Measurements from ENCODE around the gene USP24. TPM values are rescaled to one million over a fixed set of nuclear protein-coding genes. Genes with fewer than 3 reads are reported as not detected.

The USP24 gene
- total RNA-seq, 1 donor from 2014 or later = 44.6 TPM

GRCh38 chr1:55040933-55041494 lies 174.2 kb downstream of the USP24 start:
- H3K4me1 Mint-ChIP-seq = peaks cover 41% of the 10 kb centered on the region
- peaks cover 56% of the 10 kb centered on the region for H3K27me3 Mint-ChIP-seq (ENCODE audit: low read depth)
- DNase-seq (ENCODE audit: low read depth, low spot score) = no peak
- TF ChIP-seq CTCF (conservative IDR thresholded peaks at IDR 0.05) = no peak
- no peaks in the 10 kb centered on the region for H3K9me3 Mint-ChIP-seq
- H3K27ac Mint-ChIP-seq (ENCODE audit: unreplicated experiment) = no peak overlapping the region
- peak overlapping the region; percentile 92 for H3K4me3 Mint-ChIP-seq
- peaks cover 5% of the 10 kb centered on the region for H3K36me3 Mint-ChIP-seq (ENCODE audit: low read depth)

DNA sequence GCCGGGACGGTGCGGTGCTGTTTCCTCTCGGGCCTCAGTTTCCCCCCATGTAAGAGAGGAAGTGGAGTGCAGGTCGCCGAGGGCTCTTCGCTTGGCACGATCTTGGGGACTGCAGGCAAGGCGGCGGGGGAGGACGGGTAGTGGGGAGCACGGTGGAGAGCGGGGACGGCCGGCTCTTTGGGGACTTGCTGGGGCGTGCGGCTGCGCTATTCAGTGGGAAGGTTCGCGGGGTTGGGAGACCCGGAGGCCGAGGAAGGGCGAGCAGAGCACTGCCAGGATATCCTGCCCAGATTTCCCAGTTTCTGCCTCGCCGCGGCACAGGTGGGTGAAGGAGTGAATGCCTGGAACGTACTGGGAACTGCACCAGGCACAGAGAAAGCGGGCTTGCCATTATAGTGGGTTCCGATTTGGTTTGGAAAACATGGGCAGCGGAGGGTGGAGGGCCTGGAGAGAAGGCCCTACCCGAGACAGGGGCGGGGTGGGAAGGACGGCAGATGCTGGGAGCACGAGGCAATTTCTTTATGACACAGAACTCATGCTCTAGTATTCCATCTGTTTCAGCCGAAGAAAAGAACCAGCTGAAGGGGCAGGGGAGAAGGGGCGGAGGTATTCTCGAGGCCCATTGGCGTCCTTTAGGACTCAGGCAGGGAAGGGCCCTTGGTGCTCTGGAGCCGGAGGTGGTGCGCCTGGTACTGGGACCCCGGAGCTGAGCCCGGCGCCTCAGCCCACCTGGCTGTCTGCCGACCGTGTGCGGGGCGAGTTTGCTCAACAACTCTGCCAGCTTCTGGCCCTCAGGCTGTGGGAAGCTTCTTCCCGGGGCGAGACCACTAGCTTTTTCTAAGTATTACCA lies 174.9 kb downstream of the USP24 start:
- Mint-ChIP-seq H3K36me3 (ENCODE audit: low read depth) (peaks cover 5% of the 10 kb centered on the region), H3K4me1 (peaks cover 41% of the 10 kb centered on the region), H3K27ac (ENCODE audit: unreplicated experiment) (no peak overlapping the region), H3K9me3 (no peaks in the 10 kb centered on the region), H3K4me3 (peak overlapping the region; percentile 92), H3K27me3 (ENCODE audit: low read depth) (peaks cover 61% of the 10 kb centered on the region)
- DNase-seq (ENCODE audit: low read depth, low spot score) = no peak
- TF ChIP-seq CTCF (conservative IDR thresholded peaks at IDR 0.05) = no peak

DNA sequence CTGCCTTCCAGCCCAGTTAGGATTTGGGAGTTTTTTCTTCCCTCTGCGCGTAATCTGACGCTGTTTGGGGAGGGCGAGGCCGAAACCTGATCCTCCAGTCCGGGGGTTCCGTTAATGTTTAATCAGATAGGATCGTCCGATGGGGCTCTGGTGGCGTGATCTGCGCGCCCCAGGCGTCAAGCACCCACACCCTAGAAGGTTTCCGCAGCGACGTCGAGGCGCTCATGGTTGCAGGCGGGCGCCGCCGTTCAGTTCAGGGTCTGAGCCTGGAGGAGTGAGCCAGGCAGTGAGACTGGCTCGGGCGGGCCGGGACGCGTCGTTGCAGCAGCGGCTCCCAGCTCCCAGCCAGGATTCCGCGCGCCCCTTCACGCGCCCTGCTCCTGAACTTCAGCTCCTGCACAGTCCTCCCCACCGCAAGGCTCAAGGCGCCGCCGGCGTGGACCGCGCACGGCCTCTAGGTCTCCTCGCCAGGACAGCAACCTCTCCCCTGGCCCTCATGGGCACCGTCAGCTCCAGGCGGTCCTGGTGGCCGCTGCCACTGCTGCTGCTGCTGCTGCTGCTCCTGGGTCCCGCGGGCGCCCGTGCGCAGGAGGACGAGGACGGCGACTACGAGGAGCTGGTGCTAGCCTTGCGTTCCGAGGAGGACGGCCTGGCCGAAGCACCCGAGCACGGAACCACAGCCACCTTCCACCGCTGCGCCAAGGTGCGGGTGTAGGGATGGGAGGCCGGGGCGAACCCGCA lies 175.7 kb downstream of the USP24 start, which contains the start of gene PCSK9:
Gene PCSK9 (plus strand): TSS at position 207 of the 741 bp plus-strand sequence. CDS start 290 bp downstream, at position 497.
- H3K4me1 Mint-ChIP-seq = peaks cover 41% of the 10 kb centered on the region
- no peak within 1 kb of the TSS for H3K27ac Mint-ChIP-seq (ENCODE audit: unreplicated experiment)
- peaks cover 64% of the 10 kb centered on the region for H3K27me3 Mint-ChIP-seq (ENCODE audit: low read depth)
- TF ChIP-seq CTCF (conservative IDR thresholded peaks at IDR 0.05) = no peak
- peak; percentile 52 for DNase-seq (ENCODE audit: low read depth, low spot score)
- peak within 1 kb of the TSS; percentile 92 for H3K4me3 Mint-ChIP-seq
- no peaks in the 10 kb centered on the region for H3K9me3 Mint-ChIP-seq
- peaks cover 5% of the 10 kb centered on the region for H3K36me3 Mint-ChIP-seq (ENCODE audit: low read depth)

GRCh38 chr1:55038974-55039341 lies 176.2 kb downstream of the USP24 start:
- peaks cover 41% of the 10 kb centered on the region for H3K4me1 Mint-ChIP-seq
- no peak for DNase-seq (ENCODE audit: low read depth, low spot score)
- TF ChIP-seq CTCF (conservative IDR thresholded peaks at IDR 0.05) = no peak
- no peaks in the 10 kb centered on the region for H3K9me3 Mint-ChIP-seq
- H3K27ac Mint-ChIP-seq (ENCODE audit: unreplicated experiment) = no peak overlapping the region
- peaks cover 5% of the 10 kb centered on the region for H3K36me3 Mint-ChIP-seq (ENCODE audit: low read depth)
- H3K27me3 Mint-ChIP-seq (ENCODE audit: low read depth) = peaks cover 64% of the 10 kb centered on the region
- peak overlapping the region; percentile 92 for H3K4me3 Mint-ChIP-seq

DNA sequence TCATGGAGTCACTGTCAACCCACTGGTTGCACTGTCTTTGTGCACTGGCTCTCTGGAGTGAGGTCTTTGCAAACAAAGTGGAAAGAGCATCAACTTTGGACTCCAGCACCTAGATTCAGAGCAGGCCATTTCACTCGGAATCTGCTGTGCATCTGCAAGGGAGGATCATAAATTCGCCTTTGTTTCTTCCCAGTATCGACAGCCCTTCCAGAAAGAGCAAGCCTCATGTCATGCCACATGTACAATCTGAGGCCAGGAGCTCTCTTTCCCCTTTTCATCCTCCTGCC lies 176.7 kb downstream of the USP24 start:
- H3K36me3 Mint-ChIP-seq (ENCODE audit: low read depth) = peaks cover under 1% of the 10 kb centered on the region
- H3K4me1 Mint-ChIP-seq = peaks cover 41% of the 10 kb centered on the region
- peaks cover 64% of the 10 kb centered on the region for H3K27me3 Mint-ChIP-seq (ENCODE audit: low read depth)
- no peak overlapping the region for H3K4me3 Mint-ChIP-seq
- H3K27ac Mint-ChIP-seq (ENCODE audit: unreplicated experiment) = no peak overlapping the region
- TF ChIP-seq CTCF (conservative IDR thresholded peaks at IDR 0.05) = no peak
- DNase-seq (ENCODE audit: low read depth, low spot score) = no peak
- H3K9me3 Mint-ChIP-seq = no peaks in the 10 kb centered on the region
